GM19324 (cell line): ENCODE results near the gene FTSJ1.

Experiments used
- ATAC-seq: cut with Tn5 transposase; IDR thresholded peaks from one replicate; pipeline ENCODE4 v1.9.1; 2021; ENCODE audit warnings: mild to moderate bottlenecking, moderate library complexity; ENCODE audit not compliant: unreplicated experiment, low FRiP score

FTSJ1 gene

GRCh38 chrX:48470110-48470832 is 5.7 kb upstream of the FTSJ1 start, which contains the start of gene SLC38A5:
TSS of gene SLC38A5 (minus strand) at chrX:48470260. CDS start at chrX:48467924, 2,336 bp downstream.
- ATAC-seq: no peak

- ATAC-seq: no peak
Observed at GRCh38 chrX:48470833-48471118, 5.2 kb upstream of the FTSJ1 start.

GRCh38 chrX:48471504-48471903 is 4.5 kb upstream of the FTSJ1 start:
- no peak for ATAC-seq

GRCh38 chrX:48472225-48472624 is 3.8 kb upstream of the FTSJ1 start:
- no peak for ATAC-seq

- no peak for ATAC-seq
Observed at GRCh38 chrX:48472851-48473703, 2.9 kb upstream of the FTSJ1 start.

GRCh38 chrX:48473704-48473990 is 2.4 kb upstream of the FTSJ1 start:
- ATAC-seq: no peak

GRCh38 chrX:48474127-48474526 is 1.9 kb upstream of the FTSJ1 start:
- no peak for ATAC-seq

GRCh38 chrX:48474581-48474980 is 1.4 kb upstream of the FTSJ1 start:
- ATAC-seq: no peak

- ATAC-seq: no peak
Observed at GRCh38 chrX:48475296-48475695, 703 bp upstream of the FTSJ1 start.

GRCh38 chrX:48476919-48477318 is 920 bp downstream of the FTSJ1 start:
- no peak for ATAC-seq

GRCh38 chrX:48477960-48478755 is 2.2 kb downstream of the FTSJ1 start:
- ATAC-seq: no peak

GRCh38 chrX:48478806-48479205 is 2.8 kb downstream of the FTSJ1 start:
- no peak for ATAC-seq

GRCh38 chrX:48480142-48480541 is 4.1 kb downstream of the FTSJ1 start:
- no peak for ATAC-seq

- ATAC-seq: no peak
Observed at GRCh38 chrX:48480583-48480982, 4.6 kb downstream of the FTSJ1 start.

GRCh38 chrX:48482526-48482925 is 6.5 kb downstream of the FTSJ1 start:
- no peak for ATAC-seq

GRCh38 chrX:48487362-48487798 is 11.4 kb downstream of the FTSJ1 start:
- no peak for ATAC-seq

- no peak for ATAC-seq
Observed at GRCh38 chrX:48488034-48488433, 12.0 kb downstream of the FTSJ1 start.

GRCh38 chrX:48489296-48489695 is 13.3 kb downstream of the FTSJ1 start:
- no peak for ATAC-seq

- ATAC-seq: no peak
Observed at GRCh38 chrX:48489892-48490291, 13.9 kb downstream of the FTSJ1 start.

GRCh38 chrX:48490661-48491060 is 14.7 kb downstream of the FTSJ1 start:
- ATAC-seq: no peak

GRCh38 chrX:48491809-48492208 is 15.8 kb downstream of the FTSJ1 start:
- no peak for ATAC-seq
